Heart right ventricle (tissue), 16 donors: ENCODE results near the gene ZNF366. TPM values are rescaled to one million over a fixed set of nuclear protein-coding genes. Genes with fewer than 3 reads are reported as not detected.

Experiments
- ATAC-seq, 8 donors: fragments of 200-7000 bp; cut with Tn5 transposase; one replicate each; pipeline ENCODE4 v1.9.1; 2020; ENCODE audit warnings: mild to moderate bottlenecking in 8 of 8, moderate library complexity in 8 of 8, moderate number of reproducible peaks in 1 of 8
- DNase-seq, 2 donors: peaks; one replicate each; pipeline ENCODE4 v3.0.0-alpha.2; 2020
- H3K27ac ChIP-seq, 10 donors: fragments of 200-600 bp; sonication (generic) in 2 of 10; one replicate each; pipeline versions ENCODE4 v1.5.0 to v1.8.0; 2020 to 2022; ENCODE audit warnings: mild to moderate bottlenecking in 3 of 10
- H3K27me3 ChIP-seq, 7 donors: fragments of 200-600 bp; one replicate each; pipeline ENCODE4 v1.8.0; 2021 to 2022; ENCODE audit warnings: mild to moderate bottlenecking in 2 of 7
- H3K36me3 ChIP-seq, 9 donors: fragments of 200-600 bp; sonication (generic) in 1 of 9; one replicate each; pipeline versions ENCODE4 v1.5.0 to v1.8.0; 2020 to 2022; ENCODE audit warnings: mild to moderate bottlenecking in 2 of 9
- H3K4me1 ChIP-seq, 9 donors: fragments of 200-600 bp; sonication (generic) in 1 of 9; one replicate each; pipeline versions ENCODE4 v1.5.0 to v1.8.0; 2020 to 2022; ENCODE audit warnings: mild to moderate bottlenecking in 4 of 9
- H3K4me3 ChIP-seq, 10 donors: fragments of 200-600 bp; sonication (generic) in 2 of 10; one replicate each; pipeline versions ENCODE4 v1.5.0 to v1.8.0; 2020 to 2022; ENCODE audit warnings: mild to moderate bottlenecking in 7 of 10, moderate library complexity in 2 of 10
- H3K9me3 ChIP-seq, 11 donors: fragments of 200-600 bp in 10 of 11; sonication (generic) in 2 of 11; one replicate each; pipeline versions ENCODE4 v1.5.0 to v1.8.0; 2013 to 2022; ENCODE audit warnings: mild to moderate bottlenecking in 2 of 11, control low read depth in 1 of 11, moderate library complexity in 1 of 11
- WGBS, 2 donors: extraction: QIAGEN DNeasy Blood & Tissue Kit; methylation state at CpG; one replicate each; pipeline ENCODE4 v1.1.7; 2013; ENCODE audit warnings: inconsistent platforms in 1 of 2; 5-methylcytosine and 5-hydroxymethylcytosine counted together
- intact Hi-C, 10 donors: fragments of 100-400 bp; cut with DNase I; formaldehyde crosslinking; loops; one replicate each; pipeline versions ENCODE4 v1.11.1 to v1.14.2; 2022
- polyA plus RNA-seq, 2 donors: library from polyadenylated mRNA; stranded (reverse); fragments of 200-250 nt; gene quantifications; one replicate each; pipeline ENCODE4 v1.2.3, GENCODE V29; 2013
- total RNA-seq, 10 donors: library from RNA; stranded (reverse); fragmentation: NEBNext Ultra II Directional in 3 of 10; extraction: Animal tissue kit (Norgen Biotek cat#: 25700) in 3 of 10; gene quantifications; one replicate each; pipeline versions ENCODE4 v1.2.1 to v1.2.4, GENCODE V29; 2021 to 2023
- TF ChIP-seq, protein P1 (sequence below), 9 donors: fragments of 200-600 bp; sonication (generic) in 2 of 9; IDR thresholded peaks; one replicate each; pipeline versions ENCODE4 v1.5.0 to v1.8.0; 2021 to 2022; ENCODE audit warnings: antibody characterized with exemption in 9 of 9, mild to moderate bottlenecking in 5 of 9, moderate library complexity in 1 of 9
- donor health status: Arrhythmogenic right ventricular cardiomyopathy.
- donor health status: ischemic (EF 13 %, LVEDD 7.1; RV severe dilation, severe dysfunction).
- donor health status: healthy with polysubstance abuse.
- donor health status: DM: no; HTN: yes; CAD: no.
- donor health status: DM: no; HTN: no; CAD: no.
- donor health status: ischemic (EF 25% LVEDD 6.9; RV normal size, moderate dysfunction).
- donor health status: ischemic (EF 25% LVEDD 5.7; RV mildly dilated, moderate dysfunction).
- donor health status: healthy.
- donor health status: DM: yes; HTN: yes; CAD: no.
- donor health status: Ischemic cardiomyopathy.
- donor health status: ischemic (EF 35%, LVEDD 5.7; RV mildly dilated, moderate dysfunction).
- donor health status: nonischemic (EF 11% LVEDD 7.7; RV severe dilation, severe dysfunction).
- donor health status: DM: yes; HTN: yes; CAD: no.
- donor health status: PGD.
- donor health status: ischemic (EF 29% LVEDD 5.4; RV normal size, mild dysfunction).
- donor health status: nonischemic (EF 23%, LVEDD 6.1; RV moderate dilation, normal function).

ZNF366 gene
- total and polyA plus RNA-seq, 12 donors, result 1.7 to 10.5 (median 5.2) TPM

DNA sequence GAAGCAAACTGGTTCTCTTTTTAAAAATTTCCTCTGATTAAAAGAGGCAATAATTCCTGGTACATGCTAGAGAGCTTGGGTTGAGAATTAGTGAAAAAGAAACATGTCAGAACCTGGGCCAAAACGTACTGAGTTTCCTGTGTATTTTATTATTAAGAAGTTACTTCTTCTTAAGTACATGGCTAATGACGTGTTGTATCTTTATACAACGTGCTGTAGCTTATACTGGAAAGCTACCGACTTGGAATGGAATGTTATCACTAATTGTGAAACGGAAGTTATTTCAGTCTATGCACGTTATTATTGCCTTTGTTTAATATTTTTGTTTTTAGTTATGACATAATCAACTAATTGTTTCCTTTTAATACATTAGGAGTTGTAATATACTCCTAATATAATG lies 43.1 kb downstream of the ZNF366 start:
- Histone ChIP-seq H3K27me3 (no peaks in the 10 kb centered on the region), H3K27ac (peak overlapping the region in 9 of 10 donors; percentile 20 to 75 (median 54)), H3K4me3 (no peak overlapping the region), H3K9me3 (no peaks in the 10 kb centered on the region), H3K36me3 (peaks cover 0 to 16% (median 0%) of the 10 kb centered on the region in 9 donors), H3K4me1 (peaks cover 2 to 75% (median 55%) of the 10 kb centered on the region in 9 donors)
- intact Hi-C loops, result loop anchor here in 1 of 10 donors (2.0 kb wide), 1 partner anchor 43 kb away; the partner anchor contains the start of gene ZNF366
- ATAC-seq, result peak in 6 of 8 donors; percentile 14 to 67 (median 57)
- TF ChIP-seq, protein P1, sequence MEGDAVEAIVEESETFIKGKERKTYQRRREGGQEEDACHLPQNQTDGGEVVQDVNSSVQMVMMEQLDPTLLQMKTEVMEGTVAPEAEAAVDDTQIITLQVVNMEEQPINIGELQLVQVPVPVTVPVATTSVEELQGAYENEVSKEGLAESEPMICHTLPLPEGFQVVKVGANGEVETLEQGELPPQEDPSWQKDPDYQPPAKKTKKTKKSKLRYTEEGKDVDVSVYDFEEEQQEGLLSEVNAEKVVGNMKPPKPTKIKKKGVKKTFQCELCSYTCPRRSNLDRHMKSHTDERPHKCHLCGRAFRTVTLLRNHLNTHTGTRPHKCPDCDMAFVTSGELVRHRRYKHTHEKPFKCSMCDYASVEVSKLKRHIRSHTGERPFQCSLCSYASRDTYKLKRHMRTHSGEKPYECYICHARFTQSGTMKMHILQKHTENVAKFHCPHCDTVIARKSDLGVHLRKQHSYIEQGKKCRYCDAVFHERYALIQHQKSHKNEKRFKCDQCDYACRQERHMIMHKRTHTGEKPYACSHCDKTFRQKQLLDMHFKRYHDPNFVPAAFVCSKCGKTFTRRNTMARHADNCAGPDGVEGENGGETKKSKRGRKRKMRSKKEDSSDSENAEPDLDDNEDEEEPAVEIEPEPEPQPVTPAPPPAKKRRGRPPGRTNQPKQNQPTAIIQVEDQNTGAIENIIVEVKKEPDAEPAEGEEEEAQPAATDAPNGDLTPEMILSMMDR (IDR thresholded peaks at IDR 0.05), result no peak
- WGBS, 2 donors, result 24 to 28% methylated on average over 6 of the region's 6 CpGs
- DNase-seq, result no peak

DNA sequence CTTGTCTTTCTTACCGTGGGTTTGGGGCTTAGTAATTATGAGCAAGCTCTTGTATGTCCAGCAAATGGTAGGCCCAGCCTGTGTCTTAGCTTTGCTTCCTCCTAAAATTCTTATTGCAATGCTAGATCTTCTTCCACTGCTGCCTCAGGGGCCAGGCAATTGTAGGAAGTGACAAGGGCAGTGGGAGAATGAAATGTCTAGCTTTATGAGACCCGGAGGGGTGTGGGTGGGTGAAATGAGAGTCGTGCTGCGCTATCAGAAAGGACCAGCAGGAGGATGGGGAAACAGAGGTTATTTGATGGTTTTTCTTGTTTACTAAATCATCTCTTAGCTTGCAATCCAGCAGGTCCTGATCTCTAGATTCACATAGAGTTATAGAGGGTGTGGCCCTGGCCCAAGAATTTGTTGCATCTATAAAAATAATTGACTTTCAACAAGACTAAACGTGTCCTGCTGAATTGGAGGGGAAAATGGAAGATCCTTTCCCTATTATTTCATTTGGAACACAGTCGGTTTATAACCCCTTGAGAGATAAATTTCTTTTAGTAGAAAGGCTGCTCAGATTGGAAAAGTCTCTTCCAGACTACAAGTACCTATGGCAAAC lies 43.7 kb downstream of the ZNF366 start:
- ATAC-seq (no peak), DNase-seq (no peak)
- TF ChIP-seq, protein P1 (IDR thresholded peaks at IDR 0.05), result no peak
- Histone ChIP-seq H3K4me1 (peaks cover 2 to 75% (median 55%) of the 10 kb centered on the region in 9 donors), H3K27me3 (no peaks in the 10 kb centered on the region), H3K9me3 (no peaks in the 10 kb centered on the region), H3K27ac (peak overlapping the region in 9 of 10 donors; percentile 20 to 75 (median 54)), H3K36me3 (peaks cover 0 to 21% (median 0%) of the 10 kb centered on the region in 9 donors), H3K4me3 (no peak overlapping the region)
- intact Hi-C loops, result loop anchor here in 1 of 10 donors (2.0 kb wide), 1 partner anchor 43 kb away; the partner anchor contains the start of gene ZNF366
- 59 to 64% methylated on average over 6 of the region's 6 CpGs for WGBS, 2 donors

DNA sequence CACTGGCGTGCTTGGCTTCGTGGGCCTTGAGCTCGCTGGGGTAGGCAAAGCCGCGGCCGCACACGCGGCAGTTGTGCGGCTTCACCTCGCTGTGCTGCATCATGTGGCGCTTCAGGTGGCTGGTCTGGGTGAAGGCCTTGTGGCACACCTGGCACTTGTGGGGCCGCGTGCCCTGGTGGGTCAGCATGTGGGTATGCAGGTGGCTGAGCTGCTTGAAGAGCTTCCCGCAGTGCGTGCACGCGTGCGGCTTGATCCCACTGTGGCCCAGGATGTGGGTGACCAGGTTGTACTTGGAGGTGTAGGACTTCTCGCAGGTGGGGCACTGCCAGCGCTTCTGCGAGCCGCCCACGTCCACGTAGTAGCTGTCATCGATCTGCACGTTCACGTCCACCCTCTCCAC lies 46.8 kb downstream of the ZNF366 start:
- peaks cover 9 to 73% (median 53%) of the 10 kb centered on the region in 9 donors for H3K4me1 ChIP-seq
- DNase-seq, result no peak

DNA sequence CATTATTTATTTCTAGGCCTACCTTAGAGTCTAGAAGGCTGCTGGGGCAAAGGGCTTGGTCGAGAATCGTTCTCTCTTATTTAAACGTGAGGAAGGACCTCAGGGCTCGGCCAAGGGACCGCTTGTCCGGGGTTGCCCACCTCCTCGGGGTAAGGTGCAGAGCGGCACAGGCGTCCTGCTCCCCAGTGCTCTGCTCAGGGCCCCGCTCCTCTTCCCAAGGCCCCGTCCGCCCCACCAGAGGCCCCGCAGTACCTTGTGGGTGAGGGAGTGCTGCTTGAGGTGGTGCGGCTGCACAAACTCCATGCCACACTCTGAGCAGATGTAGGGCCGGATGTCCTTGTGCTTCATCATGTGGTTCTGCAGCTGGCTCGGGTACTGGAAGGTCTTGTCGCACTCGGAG lies 47.3 kb downstream of the ZNF366 start:
- intact Hi-C loops, result loop anchor here in 4 of 10 donors (5.0 to 10.0 kb wide), 5 partner anchors 32 to 93 kb away; partner anchors contain the start of gene ZNF366 (in 1 of the 4)
- H3K36me3 ChIP-seq, result peaks cover 0 to 48% (median 0%) of the 10 kb centered on the region in 9 donors
- H3K27ac ChIP-seq, result peak overlapping the region in 1 of 10 donors; percentile 60
- no peaks in the 10 kb centered on the region for H3K27me3 ChIP-seq
- DNase-seq (no peak), ATAC-seq (no peak)
- H3K9me3 ChIP-seq, result no peaks in the 10 kb centered on the region
- peaks cover 9 to 73% (median 51%) of the 10 kb centered on the region in 9 donors for H3K4me1 ChIP-seq
- WGBS, 2 donors, result 96 to 98% methylated on average over 18 of the region's 18 CpGs
- TF ChIP-seq, protein P1 (IDR thresholded peaks at IDR 0.05), result no peak
- H3K4me3 ChIP-seq, result no peak overlapping the region

More for the DNA sequence above, 46.8 kb downstream of the ZNF366 start:
- no peak overlapping the region for H3K27ac ChIP-seq
- peak in 2 of 8 donors; percentile 15 to 46 for ATAC-seq
- H3K9me3 ChIP-seq, result no peaks in the 10 kb centered on the region
- no peaks in the 10 kb centered on the region for H3K27me3 ChIP-seq
- 97 to 98% methylated on average over 27 of the region's 27 CpGs for WGBS, 2 donors
- peaks cover 0 to 43% (median 0%) of the 10 kb centered on the region in 9 donors for H3K36me3 ChIP-seq
- TF ChIP-seq, protein P1 (IDR thresholded peaks at IDR 0.05), result no peak
- H3K4me3 ChIP-seq, result no peak overlapping the region
- intact Hi-C loops, result no loop called here
